ENCODE data around the gene TMA7B.

Gene TMA7B

DNA sequence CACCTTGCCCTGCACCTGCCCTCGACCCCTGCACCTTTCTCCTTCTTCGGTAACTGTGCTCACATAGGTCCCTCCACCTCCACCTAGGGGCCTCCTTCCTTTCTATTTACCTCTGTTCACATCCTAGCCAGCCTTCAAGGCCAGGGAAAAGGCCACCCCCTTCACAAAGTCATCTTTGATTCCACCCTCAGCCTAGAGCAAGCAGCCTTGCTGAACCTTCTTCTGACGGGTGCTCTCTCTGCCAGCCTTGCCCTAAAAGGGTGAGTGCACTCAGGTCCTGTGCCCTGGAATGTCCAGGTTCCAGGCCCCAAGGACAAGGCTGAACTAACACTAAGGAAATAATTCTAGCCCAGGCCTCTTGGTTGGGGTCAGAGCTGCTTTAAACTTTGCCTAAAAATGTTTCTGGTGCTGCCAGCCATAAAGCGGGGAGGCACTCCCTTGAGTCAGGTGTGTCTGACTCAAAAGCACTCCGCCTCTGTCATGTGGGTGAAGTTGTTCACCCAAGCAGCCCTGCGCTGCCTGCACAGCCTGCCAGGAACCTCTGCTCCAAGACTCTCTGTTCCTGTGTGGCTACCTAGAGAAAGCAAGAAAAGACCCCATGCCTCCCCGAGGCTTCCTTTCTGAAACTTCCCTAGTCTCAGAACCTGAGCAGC is 25.3 kb downstream of the TMA7B start:
- Histone ChIP-seq H3K79me2 (ENCODE audit: control insufficient read depth, low read length) (no peaks in the 10 kb centered on the region), H3K27ac (ENCODE audit: low read depth, low read length) (no peak overlapping the region), H3K9me3 (ENCODE audit: control insufficient read depth, insufficient read depth, low read length) (no peaks in the 10 kb centered on the region), H3F3A (ENCODE audit: control insufficient read depth, insufficient read depth) (no peaks in the 10 kb centered on the region), H4K20me1 (ENCODE audit: control insufficient read depth, insufficient read depth, low read depth, low read length) (no peaks in the 10 kb centered on the region), H3K36me3 (ENCODE audit: control insufficient read depth, low read length) (no peaks in the 10 kb centered on the region), H3K27me3 (ENCODE audit: control insufficient read depth, low read length) (peaks cover 26% of the 10 kb centered on the region), H3K4me3 (ENCODE audit: low read length) (no peak overlapping the region), H3K4me2 (ENCODE audit: low read length) (no peak overlapping the region), H3K4me1 (ENCODE audit: control insufficient read depth, low read length) (no peaks in the 10 kb centered on the region), H3K9me2 (replicated peaks; ENCODE audit: control insufficient read depth, low read length) (no peaks in the 10 kb centered on the region)
- no peak for TF ChIP-seq EZH2phosphoT487 (IDR thresholded peaks at IDR 0.05; ENCODE audit: borderline replicate concordance, low read length)
- TF ChIP-seq, protein P1, sequence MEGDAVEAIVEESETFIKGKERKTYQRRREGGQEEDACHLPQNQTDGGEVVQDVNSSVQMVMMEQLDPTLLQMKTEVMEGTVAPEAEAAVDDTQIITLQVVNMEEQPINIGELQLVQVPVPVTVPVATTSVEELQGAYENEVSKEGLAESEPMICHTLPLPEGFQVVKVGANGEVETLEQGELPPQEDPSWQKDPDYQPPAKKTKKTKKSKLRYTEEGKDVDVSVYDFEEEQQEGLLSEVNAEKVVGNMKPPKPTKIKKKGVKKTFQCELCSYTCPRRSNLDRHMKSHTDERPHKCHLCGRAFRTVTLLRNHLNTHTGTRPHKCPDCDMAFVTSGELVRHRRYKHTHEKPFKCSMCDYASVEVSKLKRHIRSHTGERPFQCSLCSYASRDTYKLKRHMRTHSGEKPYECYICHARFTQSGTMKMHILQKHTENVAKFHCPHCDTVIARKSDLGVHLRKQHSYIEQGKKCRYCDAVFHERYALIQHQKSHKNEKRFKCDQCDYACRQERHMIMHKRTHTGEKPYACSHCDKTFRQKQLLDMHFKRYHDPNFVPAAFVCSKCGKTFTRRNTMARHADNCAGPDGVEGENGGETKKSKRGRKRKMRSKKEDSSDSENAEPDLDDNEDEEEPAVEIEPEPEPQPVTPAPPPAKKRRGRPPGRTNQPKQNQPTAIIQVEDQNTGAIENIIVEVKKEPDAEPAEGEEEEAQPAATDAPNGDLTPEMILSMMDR (IDR thresholded peaks at IDR 0.05; ENCODE audit: low read depth, low read length, poor library complexity, severe bottlenecking) = no peak

DNA sequence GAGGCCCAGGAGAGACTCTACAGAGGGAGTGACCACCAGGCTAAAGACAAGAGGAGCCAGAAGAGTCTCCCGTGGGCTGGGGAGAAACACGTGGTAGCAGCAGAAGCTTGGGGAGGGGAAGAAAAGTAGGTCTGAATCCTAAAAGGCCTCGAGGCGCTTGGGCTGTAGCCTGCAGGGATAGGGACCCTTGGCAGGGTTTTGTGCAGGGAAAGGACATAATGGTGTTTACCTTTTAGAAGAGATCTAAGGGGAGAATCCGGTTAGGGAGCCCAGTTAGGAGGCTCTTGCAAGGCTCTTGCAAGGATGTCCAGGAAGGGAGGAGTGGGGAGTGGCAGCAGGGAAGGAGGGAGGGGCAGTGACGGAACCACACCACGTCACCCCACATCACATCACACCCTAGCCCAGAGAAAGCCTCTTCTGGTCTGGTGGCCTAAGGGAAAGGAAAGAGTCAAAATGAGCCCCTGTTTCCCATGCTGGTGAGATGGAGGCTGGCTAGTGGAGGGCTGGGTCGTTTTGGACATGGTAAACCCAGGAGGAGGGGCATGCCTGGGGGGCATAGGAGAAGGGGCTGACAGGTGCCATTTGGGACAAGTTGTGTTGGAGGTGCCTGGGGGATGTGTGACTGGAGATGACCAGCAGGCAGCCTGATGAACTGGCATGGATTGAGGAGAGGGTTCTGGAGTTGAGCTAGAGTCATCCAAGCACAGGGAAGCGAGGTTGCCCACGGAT is 28.4 kb downstream of the TMA7B start:
- no peaks in the 10 kb centered on the region for H3K36me3 ChIP-seq (ENCODE audit: control insufficient read depth, low read length)
- no peak overlapping the region for H3K4me3 ChIP-seq (ENCODE audit: low read length)
- no peak overlapping the region for H3K4me2 ChIP-seq (ENCODE audit: low read length)
- no peaks in the 10 kb centered on the region for H3K79me2 ChIP-seq (ENCODE audit: control insufficient read depth, low read length)
- no peaks in the 10 kb centered on the region for H3K4me1 ChIP-seq (ENCODE audit: control insufficient read depth, low read length)
- no peaks in the 10 kb centered on the region for H4K20me1 ChIP-seq (ENCODE audit: control insufficient read depth, insufficient read depth, low read depth, low read length)
- H3K27me3 ChIP-seq (ENCODE audit: control insufficient read depth, low read length) = peaks cover 27% of the 10 kb centered on the region
- H3K27ac ChIP-seq (ENCODE audit: low read depth, low read length) = no peak overlapping the region
- no peaks in the 10 kb centered on the region for H3K9me2 ChIP-seq (replicated peaks; ENCODE audit: control insufficient read depth, low read length)
- H3F3A ChIP-seq (ENCODE audit: control insufficient read depth, insufficient read depth) = no peaks in the 10 kb centered on the region
- H3K9me3 ChIP-seq (ENCODE audit: control insufficient read depth, insufficient read depth, low read length) = no peaks in the 10 kb centered on the region
- TF ChIP-seq EZH2phosphoT487 (IDR thresholded peaks at IDR 0.05; ENCODE audit: borderline replicate concordance, low read length) = no peak
- TF ChIP-seq, protein P1 (IDR thresholded peaks at IDR 0.05; ENCODE audit: low read depth, low read length, poor library complexity, severe bottlenecking) = no peak

DNA sequence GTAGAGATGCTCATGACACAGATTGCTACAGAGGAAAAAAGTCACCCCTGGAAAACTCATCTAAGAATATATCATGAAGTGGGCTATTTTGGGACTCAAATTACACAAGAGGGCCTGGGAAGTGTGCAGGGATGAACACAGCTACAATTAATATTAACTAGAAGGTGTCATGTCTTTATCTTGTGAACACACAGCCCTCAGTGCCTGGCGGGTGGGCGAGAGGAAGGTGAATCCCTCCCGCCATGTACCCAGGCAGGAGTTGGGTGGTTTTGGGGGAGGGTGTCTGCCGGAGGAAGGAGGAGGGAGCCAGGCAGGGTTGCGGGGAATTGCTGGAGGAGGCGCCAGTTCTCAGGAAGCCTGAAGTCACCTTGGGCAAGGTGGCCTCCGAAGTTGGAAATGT is 29.4 kb downstream of the TMA7B start:
- Histone ChIP-seq H3K27ac (ENCODE audit: low read depth, low read length) (no peak overlapping the region), H3K27me3 (ENCODE audit: control insufficient read depth, low read length) (peaks cover 24% of the 10 kb centered on the region), H3K4me2 (ENCODE audit: low read length) (no peak overlapping the region), H3K36me3 (ENCODE audit: control insufficient read depth, low read length) (no peaks in the 10 kb centered on the region), H3K79me2 (ENCODE audit: control insufficient read depth, low read length) (no peaks in the 10 kb centered on the region), H3F3A (ENCODE audit: control insufficient read depth, insufficient read depth) (no peaks in the 10 kb centered on the region), H4K20me1 (ENCODE audit: control insufficient read depth, insufficient read depth, low read depth, low read length) (no peaks in the 10 kb centered on the region), H3K9me3 (ENCODE audit: control insufficient read depth, insufficient read depth, low read length) (no peaks in the 10 kb centered on the region), H3K4me1 (ENCODE audit: control insufficient read depth, low read length) (no peaks in the 10 kb centered on the region), H3K4me3 (ENCODE audit: low read length) (no peak overlapping the region), H3K9me2 (replicated peaks; ENCODE audit: control insufficient read depth, low read length) (no peaks in the 10 kb centered on the region)
- no peak for TF ChIP-seq EZH2phosphoT487 (IDR thresholded peaks at IDR 0.05; ENCODE audit: borderline replicate concordance, low read length)

DNA sequence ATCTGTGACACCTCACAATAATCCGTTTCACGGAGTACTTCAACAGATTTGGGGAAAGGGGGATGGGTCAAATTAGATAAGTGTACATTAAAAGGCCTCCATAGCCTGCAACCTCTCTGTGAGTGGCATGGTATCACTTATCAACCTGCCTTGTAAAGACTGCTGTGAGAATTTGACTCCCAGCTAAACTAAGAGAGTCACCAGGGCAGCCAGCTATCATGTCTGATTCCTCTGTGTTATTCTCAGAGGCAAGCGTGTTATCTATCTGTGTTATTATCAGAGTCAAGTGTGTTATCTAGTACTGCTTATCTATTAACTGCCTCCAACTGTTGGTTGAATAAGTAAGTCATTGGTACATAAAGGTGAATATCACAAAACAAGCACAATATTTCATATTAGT is 30.5 kb downstream of the TMA7B start:
- Histone ChIP-seq H3K4me2 (ENCODE audit: low read length) (no peak overlapping the region), H3K9me2 (replicated peaks; ENCODE audit: control insufficient read depth, low read length) (no peaks in the 10 kb centered on the region), H3F3A (ENCODE audit: control insufficient read depth, insufficient read depth) (no peaks in the 10 kb centered on the region), H3K36me3 (ENCODE audit: control insufficient read depth, low read length) (no peaks in the 10 kb centered on the region), H3K27me3 (ENCODE audit: control insufficient read depth, low read length) (peaks cover 19% of the 10 kb centered on the region), H3K27ac (ENCODE audit: low read depth, low read length) (no peak overlapping the region), H3K79me2 (ENCODE audit: control insufficient read depth, low read length) (no peaks in the 10 kb centered on the region), H3K4me3 (ENCODE audit: low read length) (no peak overlapping the region), H4K20me1 (ENCODE audit: control insufficient read depth, insufficient read depth, low read depth, low read length) (no peaks in the 10 kb centered on the region), H3K4me1 (ENCODE audit: control insufficient read depth, low read length) (no peaks in the 10 kb centered on the region), H3K9me3 (ENCODE audit: control insufficient read depth, insufficient read depth, low read length) (no peaks in the 10 kb centered on the region)
- TF ChIP-seq, protein P1 (IDR thresholded peaks at IDR 0.05; ENCODE audit: low read depth, low read length, poor library complexity, severe bottlenecking) = no peak
- TF ChIP-seq EZH2phosphoT487 (IDR thresholded peaks at IDR 0.05; ENCODE audit: borderline replicate concordance, low read length) = no peak
